Activated T-helper 2 cell treated with anti-CD3 and anti-CD28 coated beads, Interferon-gamma antibody, Interleukin-2, Interleukin-4, amounts not matched to agents 10 μg/mL and 5 μg/mL and 100 μg/mL, durations not matched to agents 14 hours and 24 hours and 36 hours (primary cell): ENCODE data around the gene LHX4. TPM values are rescaled to one million over a fixed set of nuclear protein-coding genes. Genes with fewer than 3 reads are reported as not detected.
"Not testable (repeated sequence)": the region's sequence is repeated elsewhere in the genome, so short reads cannot be mapped to it uniquely, and the experiment has no call there.

Experiments used
- DNase-seq: peaks from one replicate; pipeline ENCODE4 v3.0.0; 2021; ENCODE audit warnings: low spot score
- H3K27ac Mint-ChIP-seq: one replicate; pipeline ENCODE4 v1.8.0; 2021; ENCODE audit warnings: mixed read lengths
- H3K27me3 Mint-ChIP-seq: one replicate; pipeline ENCODE4 v1.8.0; 2021; ENCODE audit warnings: low read depth, mixed read lengths
- H3K36me3 Mint-ChIP-seq: one replicate; pipeline ENCODE4 v1.8.0; 2021; ENCODE audit warnings: low read depth, mixed read lengths
- H3K4me1 Mint-ChIP-seq: one replicate; pipeline ENCODE4 v1.8.0; 2021; ENCODE audit warnings: low read depth, mixed read lengths
- H3K4me3 Mint-ChIP-seq: one replicate; pipeline ENCODE4 v1.8.0; 2021; ENCODE audit warnings: low read depth, mild to moderate bottlenecking, moderate library complexity, mixed read lengths
- H3K9me3 Mint-ChIP-seq: one replicate; pipeline ENCODE4 v1.8.0; 2021; ENCODE audit warnings: mixed read lengths
- intact Hi-C: fragments of 100-400 bp; cut with micrococcal nuclease; formaldehyde crosslinking; loops from one replicate; pipeline ENCODE4 v1.15.1; 2023
- total RNA-seq: library from RNA; stranded (reverse); gene quantifications from 2 replicates; pipeline ENCODE4 v1.2.3, GENCODE V29; 2022

The LHX4 gene
- total RNA-seq, 1 donor from 2014 or later: not detected

DNA sequence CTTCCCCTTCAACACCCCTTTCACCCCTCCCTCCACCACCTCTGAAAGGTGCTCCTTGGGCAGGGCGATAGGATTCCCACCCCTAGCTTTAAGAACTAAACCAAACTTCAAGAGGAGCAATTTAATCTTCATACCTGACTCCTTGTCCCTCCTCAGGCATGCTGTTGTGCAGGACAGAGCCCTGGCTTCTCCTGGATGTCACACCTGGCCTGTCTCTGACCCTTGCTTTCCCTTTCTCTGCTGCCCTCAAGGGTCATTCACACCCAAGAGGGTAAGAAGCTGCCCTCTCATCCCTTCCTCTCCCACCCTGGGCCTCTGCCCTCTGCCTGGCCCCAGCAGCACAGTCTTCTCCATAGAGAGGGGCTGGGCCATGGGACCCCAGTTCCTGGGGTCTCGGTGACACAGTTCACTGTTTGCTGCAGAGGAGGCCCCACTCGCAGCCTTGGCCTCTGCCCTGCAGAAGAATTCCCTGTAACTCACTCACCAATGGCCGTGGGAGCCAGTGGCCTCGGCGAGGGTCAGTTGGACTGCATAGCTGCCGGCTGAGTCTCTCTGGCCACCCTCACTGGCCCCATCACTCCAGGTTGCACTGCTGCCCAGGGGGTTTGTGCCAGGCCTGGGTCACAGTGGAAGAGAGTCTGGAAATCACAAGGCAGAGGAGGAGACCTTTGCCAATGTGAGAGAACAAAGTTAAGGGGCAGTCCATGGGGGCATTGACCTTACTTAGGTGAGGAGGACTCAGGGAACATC lies 28.4 kb upstream of the LHX4 start:
- Mint-ChIP-seq H3K4me3 (no peak overlapping the region), H3K4me1 (no peaks in the 10 kb centered on the region), H3K27ac (no peak overlapping the region), H3K9me3 (no peaks in the 10 kb centered on the region), H3K27me3 (no peaks in the 10 kb centered on the region), H3K36me3 (no peaks in the 10 kb centered on the region)
- intact Hi-C loops: no loop called here
- no peak for DNase-seq

DNA sequence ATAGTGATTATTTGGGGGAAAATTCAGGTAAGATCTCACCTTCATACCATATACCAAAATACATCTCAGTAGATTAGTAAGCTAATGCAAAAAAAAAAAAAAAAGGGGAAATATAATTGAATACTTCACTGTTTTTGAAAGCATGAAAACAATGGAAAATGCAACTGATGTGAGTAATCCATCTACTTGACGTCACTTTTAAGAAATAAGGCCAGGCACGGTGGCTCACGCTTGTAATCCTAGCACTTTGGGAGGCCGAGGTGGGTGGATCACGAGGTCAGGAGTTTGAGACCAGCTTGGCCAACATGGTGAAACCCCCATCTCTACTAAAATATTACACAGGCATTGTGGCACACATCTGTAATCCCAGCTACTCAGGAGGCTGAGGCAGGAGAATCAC lies 27.5 kb upstream of the LHX4 start:
- H3K36me3 Mint-ChIP-seq: not testable (repeated sequence)

DNA sequence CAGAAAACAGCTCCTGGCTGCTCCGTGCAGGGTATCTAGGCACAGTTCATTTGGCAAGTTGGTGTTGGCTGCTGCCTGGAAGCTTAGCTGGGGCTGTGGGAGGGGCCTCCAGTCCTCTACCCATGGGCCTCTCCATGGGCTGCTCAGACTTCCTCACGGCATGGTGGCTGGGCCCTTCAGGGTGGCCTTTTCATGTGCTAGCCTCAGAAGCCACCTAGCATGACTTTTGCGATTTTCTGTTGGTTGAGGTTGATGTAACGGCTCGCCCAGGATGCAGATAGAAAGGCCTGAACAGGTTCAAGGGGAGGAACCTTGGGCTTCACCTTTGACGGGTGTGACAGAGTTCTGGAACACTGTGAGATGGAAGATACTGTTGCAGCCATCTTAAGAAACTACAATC lies 25.8 kb upstream of the LHX4 start:
- DNase-seq: no peak
- H3K4me3 Mint-ChIP-seq: no peak overlapping the region
- no peaks in the 10 kb centered on the region for H3K36me3 Mint-ChIP-seq
- H3K9me3 Mint-ChIP-seq: no peaks in the 10 kb centered on the region
- H3K4me1 Mint-ChIP-seq: no peaks in the 10 kb centered on the region
- peaks cover 7% of the 10 kb centered on the region for H3K27me3 Mint-ChIP-seq
- no peak overlapping the region for H3K27ac Mint-ChIP-seq
- intact Hi-C loops: no loop called here

More for the DNA sequence above, 27.5 kb upstream of the LHX4 start:
- H3K27ac Mint-ChIP-seq, intact Hi-C loops, H3K4me3 Mint-ChIP-seq, H3K27me3 Mint-ChIP-seq, H3K4me1 Mint-ChIP-seq, H3K9me3 Mint-ChIP-seq, DNase-seq: not testable (repeated sequence)

DNA sequence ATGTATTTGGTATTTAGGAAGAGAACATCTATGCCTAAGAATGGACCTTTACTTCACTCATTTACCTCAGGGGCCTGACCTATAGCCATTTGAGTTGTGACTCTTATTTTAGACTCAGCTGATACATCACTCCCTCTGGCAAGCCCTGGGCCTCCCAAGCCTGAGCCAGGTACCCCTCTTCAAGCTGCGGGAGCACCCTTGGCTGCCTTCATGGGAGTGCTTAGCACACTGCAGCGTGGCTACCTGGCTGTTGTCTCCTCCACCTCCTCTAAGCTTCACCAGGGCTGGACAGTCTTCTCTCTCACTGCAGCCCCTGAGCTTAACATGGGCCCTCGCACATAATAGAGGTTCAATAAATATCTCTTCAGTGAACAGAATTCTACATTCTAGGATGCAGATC lies 23.5 kb upstream of the LHX4 start:
- no peaks in the 10 kb centered on the region for H3K36me3 Mint-ChIP-seq
- no peak overlapping the region for H3K27ac Mint-ChIP-seq
- no peaks in the 10 kb centered on the region for H3K4me1 Mint-ChIP-seq
- intact Hi-C loops: no loop called here
- peaks cover 8% of the 10 kb centered on the region for H3K27me3 Mint-ChIP-seq
- no peaks in the 10 kb centered on the region for H3K9me3 Mint-ChIP-seq
- no peak overlapping the region for H3K4me3 Mint-ChIP-seq
- DNase-seq: no peak

DNA sequence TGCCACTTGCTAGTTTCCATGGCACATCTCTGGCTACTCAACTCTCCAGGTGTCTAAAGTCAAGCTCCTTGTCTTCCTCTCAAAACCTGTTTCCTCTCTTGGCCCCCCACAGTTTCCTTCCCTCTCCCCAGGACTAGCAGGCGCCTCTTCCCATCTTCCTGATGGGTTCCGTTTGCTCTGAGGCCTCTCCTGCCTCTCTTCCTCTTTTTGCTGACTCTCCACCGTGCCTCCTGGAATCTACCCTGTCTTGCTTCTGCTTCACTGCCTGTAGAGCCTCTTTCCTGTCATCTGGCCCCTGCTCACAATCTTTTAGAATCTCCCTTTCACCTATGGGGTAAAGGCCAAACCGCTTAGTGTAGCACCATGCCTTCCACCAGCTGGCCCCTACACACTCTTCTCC lies 21.8 kb upstream of the LHX4 start:
- H3K27ac Mint-ChIP-seq: no peak overlapping the region
- H3K4me1 Mint-ChIP-seq: peaks cover 2% of the 10 kb centered on the region

DNA sequence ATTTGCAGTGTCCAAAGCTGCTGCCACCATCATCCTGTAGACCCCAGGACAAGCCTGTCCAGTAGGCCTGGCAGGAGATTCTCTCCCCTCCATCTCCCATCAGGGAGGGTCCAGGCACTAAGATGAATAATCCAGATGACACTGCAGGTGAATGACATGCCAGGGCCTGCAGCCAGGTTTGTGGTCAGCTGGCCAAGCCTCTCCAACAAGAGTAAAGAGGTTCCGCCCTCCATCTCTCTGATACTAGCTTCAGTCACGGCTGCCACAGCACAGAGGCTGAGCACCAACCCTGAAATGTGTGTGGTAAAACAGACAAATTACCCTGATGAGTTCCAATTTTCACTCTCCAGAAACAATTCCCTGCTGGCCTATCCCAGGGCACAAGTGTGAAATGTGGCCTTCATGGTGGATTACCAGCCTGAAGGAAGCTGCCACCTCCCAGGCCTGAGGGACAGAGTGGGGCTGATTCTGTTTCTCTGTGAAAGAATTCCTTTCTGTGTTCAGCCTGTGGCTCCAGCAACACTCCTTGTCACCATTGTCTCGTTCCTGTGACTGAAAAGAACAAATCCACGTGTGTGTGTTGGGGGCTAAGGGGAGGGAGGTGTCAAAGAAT lies 19.9 kb upstream of the LHX4 start:
- Mint-ChIP-seq H3K4me3 (no peak overlapping the region), H3K9me3 (no peaks in the 10 kb centered on the region), H3K36me3 (no peaks in the 10 kb centered on the region), H3K27ac (no peak overlapping the region), H3K4me1 (peaks cover 10% of the 10 kb centered on the region), H3K27me3 (peaks cover 11% of the 10 kb centered on the region)
- intact Hi-C loops: loop anchor here (5.0 kb wide), 1 partner anchor 58 kb away; the partner anchor contains the start of gene QSOX1
- no peak for DNase-seq

More for the DNA sequence above, 21.8 kb upstream of the LHX4 start:
- DNase-seq: no peak
- H3K9me3 Mint-ChIP-seq: no peaks in the 10 kb centered on the region
- peaks cover 11% of the 10 kb centered on the region for H3K27me3 Mint-ChIP-seq
- intact Hi-C loops: no loop called here
- H3K4me3 Mint-ChIP-seq: no peak overlapping the region
- no peaks in the 10 kb centered on the region for H3K36me3 Mint-ChIP-seq

DNA sequence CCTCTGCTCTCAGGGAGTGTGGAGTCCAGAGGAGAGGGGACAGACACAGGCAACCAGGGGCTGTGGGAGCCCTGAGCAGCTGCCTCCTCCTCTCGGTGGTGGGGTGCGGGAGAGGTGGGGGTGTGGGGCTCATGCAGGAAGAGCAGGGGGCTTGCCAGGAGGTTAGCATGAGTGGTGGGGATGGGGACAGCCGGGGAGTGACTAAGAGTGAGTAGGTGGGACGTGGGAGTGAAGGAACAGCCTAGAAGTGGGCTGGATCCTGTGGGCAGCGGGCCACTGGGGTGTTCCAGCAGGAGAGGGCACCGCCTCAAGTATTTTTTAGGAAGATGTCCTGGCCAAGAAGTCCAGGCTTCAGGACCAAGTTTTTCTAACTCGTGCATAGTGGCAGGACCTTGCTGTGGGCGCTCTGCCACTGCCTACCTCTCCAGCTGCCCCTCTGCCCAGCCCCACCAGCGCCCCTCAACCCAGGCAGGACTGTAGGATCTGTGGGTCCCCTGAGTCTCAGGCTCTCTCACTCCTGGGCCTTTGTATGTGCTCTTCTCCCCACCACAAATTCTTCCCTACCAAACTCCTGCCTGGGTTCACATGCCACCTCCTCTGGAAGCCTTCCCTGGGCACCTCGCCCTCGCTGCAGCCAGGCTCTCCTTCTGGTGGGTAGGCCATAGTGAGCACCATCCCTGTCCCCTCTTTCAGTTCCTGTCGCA lies 18.8 kb upstream of the LHX4 start:
- no peak overlapping the region for H3K27ac Mint-ChIP-seq
- no peaks in the 10 kb centered on the region for H3K36me3 Mint-ChIP-seq
- no peaks in the 10 kb centered on the region for H3K9me3 Mint-ChIP-seq
- intact Hi-C loops: loop anchor here (5.0 kb wide), 1 partner anchor 59 kb away; the partner anchor contains the start of gene QSOX1
- H3K27me3 Mint-ChIP-seq: peaks cover 15% of the 10 kb centered on the region
- peaks cover 10% of the 10 kb centered on the region for H3K4me1 Mint-ChIP-seq
- no peak overlapping the region for H3K4me3 Mint-ChIP-seq
- DNase-seq: no peak

DNA sequence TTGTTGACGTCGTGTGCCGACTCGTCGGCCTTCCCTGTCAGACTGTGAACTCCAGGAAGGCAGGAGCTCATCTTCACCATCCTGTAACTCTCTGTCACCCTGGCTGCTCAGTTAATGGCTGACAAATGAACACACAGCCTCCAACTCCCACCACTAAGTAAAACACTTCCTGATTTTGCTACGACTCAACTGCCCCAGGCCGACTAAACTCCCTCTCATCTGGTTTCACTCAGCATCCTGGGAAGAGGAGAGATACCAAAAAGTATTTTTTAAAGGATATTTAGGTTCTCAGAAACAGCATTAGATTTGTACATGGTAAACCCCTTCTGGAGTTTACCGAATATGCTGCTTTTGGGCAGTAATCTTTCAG lies 18.2 kb upstream of the LHX4 start:
- no peak overlapping the region for H3K4me3 Mint-ChIP-seq
- H3K36me3 Mint-ChIP-seq: no peaks in the 10 kb centered on the region
- DNase-seq: no peak
- intact Hi-C loops: loop anchor here (5.0 kb wide), 1 partner anchor 60 kb away; the partner anchor contains the start of gene QSOX1
- peaks cover 10% of the 10 kb centered on the region for H3K4me1 Mint-ChIP-seq
- no peaks in the 10 kb centered on the region for H3K9me3 Mint-ChIP-seq
- H3K27ac Mint-ChIP-seq: no peak overlapping the region
- H3K27me3 Mint-ChIP-seq: peaks cover 18% of the 10 kb centered on the region

DNA sequence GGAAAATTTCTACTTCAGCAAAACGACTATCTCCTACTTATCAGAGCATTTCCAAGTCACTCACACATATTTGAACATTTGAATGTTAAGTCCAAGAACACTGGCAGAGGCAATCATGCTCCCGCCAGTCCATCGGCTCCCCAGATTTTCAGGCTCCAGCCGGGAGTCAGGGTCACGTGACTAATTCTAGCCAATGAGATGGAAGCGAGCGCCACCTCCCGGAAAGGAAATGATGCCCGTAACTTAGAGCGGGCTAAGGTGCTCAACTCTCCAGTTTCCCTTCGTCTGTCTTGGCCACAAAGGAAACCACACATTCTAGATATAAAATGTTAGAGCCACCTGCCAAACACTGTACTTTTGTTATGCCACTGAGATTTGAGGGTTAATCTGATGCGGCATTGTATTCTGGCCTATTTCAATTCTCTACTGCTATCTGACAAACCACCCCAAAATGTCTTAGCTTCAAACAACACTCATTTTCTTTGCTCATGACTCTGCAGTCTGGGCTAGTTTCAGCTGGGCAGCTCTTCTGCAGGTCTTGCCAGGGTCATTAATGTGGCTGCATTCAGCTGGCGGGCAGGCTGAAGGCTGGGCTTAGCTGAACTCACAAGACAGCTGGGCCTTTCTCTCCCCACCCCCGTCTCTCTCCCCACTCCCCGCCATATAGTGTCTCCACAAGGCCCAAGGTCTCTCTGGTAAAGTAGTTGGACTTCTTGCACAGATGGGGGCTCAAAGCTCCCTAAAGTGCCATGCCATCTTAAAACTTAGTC lies 16.5 kb upstream of the LHX4 start:
- peaks cover 11% of the 10 kb centered on the region for H3K27me3 Mint-ChIP-seq
- no peak overlapping the region for H3K4me3 Mint-ChIP-seq
- H3K9me3 Mint-ChIP-seq: no peaks in the 10 kb centered on the region
- DNase-seq: peak; percentile 50
- no peak overlapping the region for H3K27ac Mint-ChIP-seq
- intact Hi-C loops: loop anchor here (5.0 kb wide), 1 partner anchor 61 kb away; the partner anchor contains the start of gene QSOX1
- peaks cover 10% of the 10 kb centered on the region for H3K4me1 Mint-ChIP-seq
- no peaks in the 10 kb centered on the region for H3K36me3 Mint-ChIP-seq

DNA sequence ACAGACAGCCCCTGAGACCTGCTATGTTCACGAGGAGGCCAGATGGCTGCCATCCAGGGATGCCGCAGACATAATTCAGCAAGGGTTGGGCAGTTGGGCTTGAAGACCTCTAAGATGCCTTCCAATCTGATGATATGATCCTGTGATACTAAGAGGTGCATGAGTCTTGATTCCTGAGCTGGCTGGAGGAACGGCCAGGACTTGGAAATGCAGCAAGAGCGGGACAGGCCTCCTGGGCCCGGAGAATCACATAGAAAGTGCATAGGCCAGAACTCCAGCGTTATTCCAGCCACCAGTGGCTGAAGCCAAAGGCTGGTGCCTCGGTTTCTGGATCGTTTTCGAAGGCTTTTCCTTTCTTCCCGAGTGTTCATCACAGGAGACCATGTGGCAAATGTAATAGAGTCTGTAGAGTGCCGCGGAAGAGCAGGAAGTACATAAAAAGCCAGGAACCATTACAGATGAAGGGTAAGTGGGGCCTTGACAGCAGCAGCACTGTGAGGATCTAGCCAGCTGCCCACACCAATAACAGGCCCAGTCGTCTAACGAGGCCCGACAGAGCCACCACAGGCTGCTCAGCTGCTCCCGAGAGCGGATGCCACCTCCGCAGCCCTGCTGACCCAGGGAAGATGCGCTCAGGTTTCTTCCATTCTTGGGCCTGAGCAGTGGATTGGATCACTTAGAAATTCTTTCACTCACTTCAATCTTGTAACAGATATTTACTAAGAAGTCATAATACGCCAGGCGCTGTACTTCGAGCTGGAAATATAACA lies 14.0 kb upstream of the LHX4 start:
- no peak for DNase-seq
- no peak overlapping the region for H3K4me3 Mint-ChIP-seq
- peaks cover 10% of the 10 kb centered on the region for H3K4me1 Mint-ChIP-seq
- no peaks in the 10 kb centered on the region for H3K36me3 Mint-ChIP-seq
- no peaks in the 10 kb centered on the region for H3K9me3 Mint-ChIP-seq
- H3K27me3 Mint-ChIP-seq: peaks cover 15% of the 10 kb centered on the region
- intact Hi-C loops: no loop called here
- no peak overlapping the region for H3K27ac Mint-ChIP-seq

DNA sequence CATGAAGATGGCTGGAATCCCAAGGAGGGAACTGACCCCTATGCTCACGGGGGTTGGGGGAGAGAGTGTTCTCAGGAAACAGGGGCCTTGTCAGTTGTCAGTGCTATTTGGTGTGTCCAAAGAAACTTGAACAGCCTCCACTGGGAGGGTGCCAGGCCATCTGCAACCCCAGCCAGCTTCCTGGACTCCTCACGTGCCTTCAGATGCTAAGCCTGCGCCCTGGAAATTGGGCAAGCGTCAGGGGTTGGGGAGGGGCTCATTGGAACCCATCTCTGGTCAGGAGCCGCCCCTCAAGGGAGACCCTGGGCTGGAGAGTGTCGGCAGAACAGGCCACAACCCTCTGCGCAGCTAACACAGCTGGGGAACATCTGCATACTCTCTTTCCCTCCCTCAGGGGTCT lies 13.1 kb upstream of the LHX4 start:
- no peak for DNase-seq
- Mint-ChIP-seq H3K9me3 (no peaks in the 10 kb centered on the region), H3K4me1 (peaks cover 10% of the 10 kb centered on the region), H3K4me3 (no peak overlapping the region), H3K36me3 (no peaks in the 10 kb centered on the region), H3K27ac (no peak overlapping the region), H3K27me3 (peaks cover 15% of the 10 kb centered on the region)
- intact Hi-C loops: no loop called here
